H54 (cell line): ENCODE data around the gene DSCAML1.

Experiments used
- DNase-seq: peaks from one replicate; pipeline ENCODE4 v3.0.0; 2011; ENCODE audit warnings: low spot score, mixed read lengths; ENCODE audit not compliant: insufficient read length
- FAIRE-seq: peaks from 3 replicates; lab custom pipeline; 2011; peaks lifted over from hg19 to GRCh38; lab: Jason Lieb, UNC
- POLR2A ChIP-seq: IDR thresholded peaks from 2 replicates; pipeline ENCODE4 v1.6.1; 2011; ENCODE audit warnings: low read depth, mild to moderate bottlenecking, low read length

Gene DSCAML1

DNA sequence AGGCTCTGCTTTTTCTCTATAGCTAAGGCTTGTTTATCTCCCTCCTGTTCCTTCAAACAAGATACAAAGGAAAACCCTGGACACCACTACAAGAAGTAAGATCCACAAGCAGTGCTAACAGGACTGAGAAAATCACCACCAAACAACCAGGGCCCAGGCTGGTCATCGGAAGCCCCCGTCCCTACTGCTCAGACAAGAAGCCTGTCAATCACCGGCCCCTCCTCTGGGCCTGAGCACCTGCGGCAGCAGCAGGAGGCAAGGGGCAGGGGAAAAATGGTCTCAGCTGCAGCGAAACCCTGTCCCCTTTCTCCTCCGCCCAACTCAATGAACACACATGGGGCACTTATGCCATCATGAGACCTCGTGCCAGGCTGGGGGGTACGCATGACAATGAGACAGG lies 314.1 kb downstream of the DSCAML1 start:
- FAIRE-seq = no peak
- no peak for TF ChIP-seq POLR2A
- DNase-seq = no peak

DNA sequence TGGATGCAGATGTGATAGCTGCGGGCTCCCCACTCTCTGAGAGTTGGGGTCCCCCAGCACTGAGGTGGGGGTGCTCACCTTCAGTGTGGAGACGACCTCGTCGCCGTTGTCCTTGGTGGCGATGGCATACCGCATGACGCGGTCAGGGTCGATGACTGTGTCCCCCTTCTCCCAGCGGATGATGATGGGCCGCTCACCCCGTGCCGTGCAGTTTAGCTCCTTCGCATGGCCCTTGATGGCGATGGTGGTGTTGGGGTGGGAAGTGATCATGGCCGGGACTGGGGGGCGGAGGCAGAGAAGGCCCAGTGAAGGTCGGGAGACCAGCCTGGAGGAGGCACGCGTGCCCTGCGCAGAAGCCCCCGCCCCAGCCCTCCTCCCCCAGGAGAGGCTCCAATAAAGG lies 315.1 kb downstream of the DSCAML1 start:
- FAIRE-seq (no peak), DNase-seq (no peak)
- no peak for TF ChIP-seq POLR2A

DNA sequence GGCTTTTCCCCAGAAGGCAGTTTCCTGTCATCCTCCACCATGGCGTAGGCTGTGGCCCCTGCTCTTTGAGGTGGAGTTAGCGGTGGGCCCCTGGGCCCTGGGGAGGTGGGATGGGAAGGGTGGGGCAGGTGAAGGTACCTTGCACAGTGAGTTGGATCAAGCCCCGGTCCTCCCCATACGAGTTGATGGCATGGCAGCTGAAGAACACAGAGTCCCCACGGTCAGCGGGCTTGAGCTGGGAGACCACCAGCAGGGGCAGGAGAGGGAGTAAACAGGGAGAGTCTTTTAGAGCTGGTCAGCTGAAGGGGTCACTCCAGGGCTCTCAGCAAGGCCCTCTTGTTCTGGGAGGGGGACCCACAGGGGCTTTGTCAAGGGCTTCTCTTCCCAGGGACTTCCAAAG lies 316.0 kb downstream of the DSCAML1 start:
- FAIRE-seq = no peak
- no peak for DNase-seq
- no peak for TF ChIP-seq POLR2A

DNA sequence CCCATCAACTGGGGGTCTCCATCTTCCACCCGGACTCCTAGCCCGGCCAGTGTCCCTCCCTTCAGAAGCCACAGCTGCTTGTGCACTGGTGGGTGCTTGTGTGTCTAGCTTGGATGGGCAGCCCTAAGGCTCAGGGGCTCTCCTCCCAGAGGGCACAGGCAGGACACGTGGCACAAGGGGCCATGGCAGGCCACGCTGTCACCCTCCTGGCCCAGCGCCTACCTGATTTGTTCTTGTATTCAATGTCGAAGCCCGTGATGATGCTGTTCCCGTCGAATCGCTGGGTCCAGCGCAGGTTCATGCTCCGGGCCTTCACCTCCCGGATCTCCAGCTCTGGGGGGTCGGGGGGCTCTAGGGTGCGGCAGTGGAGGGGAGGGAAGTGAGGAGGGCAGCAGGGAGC lies 316.8 kb downstream of the DSCAML1 start:
- no peak for TF ChIP-seq POLR2A
- DNase-seq (no peak), FAIRE-seq (no peak)

DNA sequence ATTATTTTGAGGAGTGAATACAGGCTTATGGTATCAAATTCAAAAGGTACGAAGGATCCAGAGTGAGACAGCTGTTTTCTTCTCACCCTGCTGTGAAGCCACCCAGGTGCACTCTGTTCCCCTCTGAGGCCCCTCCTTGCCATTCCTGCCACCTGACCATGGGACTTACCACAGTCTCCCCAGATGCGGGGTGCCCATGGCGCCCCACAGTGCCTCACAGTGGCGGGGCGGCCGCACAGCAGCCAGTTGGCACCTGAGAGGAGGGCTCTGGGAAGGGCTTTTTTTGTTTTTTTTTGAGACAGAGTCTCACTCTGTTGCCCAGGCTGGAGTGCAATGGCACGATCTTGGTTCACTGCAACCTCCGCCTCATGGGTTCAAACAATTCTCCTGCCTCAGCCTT lies 317.6 kb downstream of the DSCAML1 start:
- TF ChIP-seq POLR2A = no peak
- FAIRE-seq = no peak
- no peak for DNase-seq

DNA sequence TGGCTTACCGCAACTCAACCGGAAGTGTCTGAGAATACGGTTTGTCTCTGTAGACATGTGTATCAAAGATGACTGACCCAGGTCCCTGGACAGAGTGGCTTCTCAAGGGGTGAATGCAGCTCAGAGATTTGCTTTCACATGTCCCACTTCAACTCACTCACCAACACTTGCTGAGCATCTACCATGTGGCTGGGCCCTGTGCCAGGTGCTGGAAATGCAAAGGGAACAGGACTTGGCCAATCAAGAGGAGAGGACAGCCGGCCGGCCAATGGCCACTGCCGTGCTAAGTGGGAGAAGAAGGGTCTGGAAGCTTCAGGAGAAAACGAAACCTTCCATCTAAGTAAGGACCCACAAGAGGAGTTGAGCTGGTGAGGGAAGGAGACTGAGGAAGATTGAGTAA lies 318.1 kb downstream of the DSCAML1 start:
- DNase-seq = no peak
- no peak for FAIRE-seq
- TF ChIP-seq POLR2A = no peak

DNA sequence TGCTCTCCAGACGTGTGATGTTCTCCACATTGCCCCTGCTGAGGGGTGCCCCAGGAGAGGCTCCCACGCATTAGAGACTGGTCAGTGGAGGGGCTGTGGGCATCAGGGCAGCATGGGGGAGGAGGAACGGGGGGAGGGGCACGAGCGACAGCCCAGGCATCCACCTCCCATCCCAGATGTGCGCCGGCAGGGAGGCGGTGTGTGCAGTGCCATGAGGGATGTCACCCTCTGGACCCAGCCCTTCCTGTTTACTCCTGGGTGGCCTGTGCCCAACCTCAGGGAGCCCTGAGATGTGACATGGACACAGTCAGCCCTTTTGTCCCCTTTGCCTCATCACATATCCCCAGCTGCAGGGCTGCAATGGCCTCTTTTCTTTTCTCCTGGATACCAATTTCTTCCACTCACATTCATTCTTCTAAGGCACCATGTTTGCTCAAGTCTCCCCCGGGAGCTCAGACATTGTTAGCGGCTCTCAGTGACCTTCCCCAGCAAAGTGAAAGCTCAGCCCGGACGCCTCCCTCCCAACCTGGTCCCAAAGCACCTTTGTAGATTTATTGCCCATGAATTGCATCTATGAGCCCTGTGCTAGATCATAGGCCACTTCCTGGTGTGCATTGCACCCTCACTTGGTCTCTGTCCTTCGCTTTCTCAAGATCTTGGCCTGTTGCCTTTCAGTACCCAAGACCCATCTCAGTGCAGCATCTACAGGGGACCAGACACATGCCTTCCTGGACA lies 318.7 kb downstream of the DSCAML1 start:
- TF ChIP-seq POLR2A = no peak
- no peak for FAIRE-seq

DNA sequence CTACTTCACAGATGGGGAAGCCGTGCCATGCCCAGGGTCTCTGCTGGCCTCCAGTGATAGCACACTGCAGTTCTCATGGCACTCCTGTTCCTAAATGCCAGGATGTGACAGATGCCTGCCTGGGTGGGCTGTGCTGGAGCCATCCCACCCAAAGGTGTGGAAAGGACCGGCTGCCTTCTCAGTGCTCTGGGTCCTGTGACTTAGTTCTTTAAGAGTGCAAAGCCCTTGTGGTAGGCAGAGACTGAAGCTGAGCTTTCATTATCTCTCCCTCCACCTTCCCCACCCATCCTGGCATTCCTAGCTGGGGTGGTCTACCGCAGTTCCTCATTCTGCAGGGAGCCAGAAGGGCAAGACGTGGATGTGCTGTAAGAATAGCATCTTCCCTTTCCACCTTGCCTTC lies 319.3 kb downstream of the DSCAML1 start:
- no peak for TF ChIP-seq POLR2A
- FAIRE-seq (no peak), DNase-seq (no peak)

More for the DNA sequence above, 318.7 kb downstream of the DSCAML1 start:
- DNase-seq = no peak

DNA sequence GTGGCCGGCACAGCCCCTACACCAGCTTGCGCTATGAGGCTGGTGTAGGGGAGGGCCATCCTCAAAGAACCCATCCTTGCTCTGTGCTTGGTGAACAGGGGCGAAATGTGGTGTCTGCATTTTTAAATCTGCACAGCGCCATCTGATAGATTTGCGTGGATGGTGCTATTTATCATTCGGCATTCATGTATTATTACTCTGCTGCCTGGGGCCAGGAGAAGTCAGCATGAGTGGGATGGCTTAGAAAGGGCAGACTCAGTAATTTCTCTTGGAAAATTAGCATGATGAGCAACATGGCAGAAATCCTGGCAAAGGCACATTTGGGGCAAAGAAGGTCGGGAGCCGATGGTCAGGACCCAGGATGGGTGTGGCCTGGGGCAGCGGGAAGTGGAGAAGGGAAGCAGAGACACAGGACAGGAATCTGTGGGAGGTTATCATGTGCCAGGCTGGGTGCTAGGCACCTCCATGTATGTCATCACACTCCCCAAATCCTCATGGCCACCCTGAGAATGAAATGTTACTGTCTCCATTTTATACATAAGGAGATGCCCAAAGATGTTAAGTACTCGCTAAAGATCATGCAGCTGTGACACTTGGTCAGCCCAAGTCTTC lies 320.4 kb downstream of the DSCAML1 start:
- DNase-seq = no peak
- FAIRE-seq = no peak
- TF ChIP-seq POLR2A = no peak

DNA sequence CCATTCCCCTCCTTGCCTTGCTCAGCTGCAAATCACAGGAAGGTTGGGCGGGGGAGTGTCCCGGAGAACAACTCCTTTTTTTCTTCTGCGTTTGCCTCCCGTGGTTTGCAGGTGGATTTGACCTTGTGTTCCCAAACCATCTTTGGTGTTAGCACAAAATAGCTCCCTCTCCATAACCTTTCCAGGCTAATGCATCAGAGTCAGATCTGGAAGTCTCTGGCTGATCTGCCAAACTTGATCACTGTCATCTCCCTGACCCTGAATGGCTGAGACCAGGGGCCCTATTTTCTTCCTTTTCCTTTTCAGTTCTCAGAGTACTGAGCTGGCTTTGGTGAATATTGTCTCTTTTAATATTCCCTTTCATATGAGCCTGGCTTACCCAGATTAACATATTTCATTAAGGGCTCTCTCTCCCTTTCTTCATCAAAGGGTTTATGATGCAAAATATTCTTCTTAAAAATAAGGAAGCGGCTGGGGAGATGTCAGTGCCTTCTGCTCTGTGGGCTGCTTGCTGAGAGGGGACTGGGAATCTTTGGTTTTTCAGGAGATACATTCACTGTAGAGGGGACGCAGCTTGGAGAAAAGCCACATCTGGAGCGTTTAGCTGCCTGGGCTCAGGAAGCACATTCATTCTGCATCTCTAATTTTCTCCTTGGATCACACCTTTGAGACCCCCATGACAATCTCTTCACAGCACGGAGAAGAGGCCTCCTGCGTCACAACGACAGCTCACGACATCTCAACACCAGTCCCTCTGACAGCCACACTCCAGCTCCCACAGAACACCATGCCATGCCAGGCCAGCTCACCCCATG lies 321.1 kb downstream of the DSCAML1 start:
- FAIRE-seq = no peak
- no peak for TF ChIP-seq POLR2A
- no peak for DNase-seq

DNA sequence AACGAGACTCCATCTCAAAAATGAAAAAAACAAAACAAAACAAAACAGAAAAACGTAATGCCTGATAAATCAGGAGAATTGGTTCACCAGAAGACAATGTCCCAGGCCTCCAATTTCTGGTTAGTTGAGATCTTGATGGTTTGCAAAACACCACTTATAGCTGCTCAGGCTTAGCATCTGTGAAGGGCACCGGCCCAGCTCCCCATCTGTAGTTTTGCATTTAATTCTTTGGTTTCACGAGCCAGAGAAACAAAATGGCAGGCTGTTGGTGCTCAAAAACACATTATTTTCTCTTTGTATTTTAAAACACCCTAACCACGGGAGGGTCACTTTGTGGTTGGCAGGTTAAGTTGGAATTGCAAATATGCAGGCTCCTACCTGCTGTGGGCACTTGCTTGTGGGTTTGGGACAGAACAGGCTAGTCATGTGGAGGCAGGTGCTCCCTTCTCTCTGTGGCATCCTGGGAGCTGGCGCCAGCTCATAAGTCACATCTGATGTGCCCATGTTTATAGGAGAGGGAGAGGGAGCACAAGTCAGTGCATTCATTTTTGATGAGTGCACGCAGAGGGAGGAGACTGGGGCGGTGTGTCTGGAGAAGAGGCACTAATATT lies 323.4 kb downstream of the DSCAML1 start:
- TF ChIP-seq POLR2A = no peak
- no peak for FAIRE-seq
- no peak for DNase-seq

DNA sequence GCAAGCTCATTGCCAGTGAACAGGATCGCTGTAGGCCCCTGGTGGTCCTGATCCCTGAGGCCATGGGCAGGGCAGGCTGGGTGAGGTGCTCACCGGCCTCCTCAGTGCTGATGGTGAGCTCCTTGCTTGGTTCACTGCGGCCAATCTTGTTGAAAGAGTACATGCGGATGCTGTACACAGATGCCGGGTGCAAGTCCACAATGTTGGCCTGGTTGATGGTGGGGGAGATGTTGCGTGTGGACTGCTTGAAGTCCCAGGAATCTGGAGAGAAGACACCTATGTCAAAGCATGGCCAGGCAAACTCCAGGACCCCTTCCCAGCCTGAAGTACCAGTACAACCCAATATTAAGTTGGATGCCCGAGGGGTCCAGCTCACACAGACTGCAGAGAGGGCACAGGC lies 325.2 kb downstream of the DSCAML1 start:
- DNase-seq (no peak), FAIRE-seq (no peak)
- no peak for TF ChIP-seq POLR2A

DNA sequence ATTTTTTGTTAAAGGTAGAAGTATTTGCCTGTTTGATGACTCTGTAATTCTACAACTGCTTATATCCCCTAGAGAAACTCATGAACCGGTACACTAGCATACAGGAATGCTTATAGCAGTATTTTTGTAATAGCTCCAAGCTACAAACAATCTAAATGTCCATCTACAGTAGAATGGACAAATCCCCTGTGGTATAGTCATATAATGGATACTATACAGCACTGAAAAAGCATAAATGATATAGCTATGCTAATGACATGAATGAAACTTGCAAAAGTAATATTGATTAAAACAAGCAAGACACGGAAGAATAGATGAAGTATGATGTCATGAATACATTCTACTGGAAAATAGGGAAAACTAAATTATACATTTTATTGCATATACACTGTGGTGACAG lies 326.4 kb downstream of the DSCAML1 start:
- TF ChIP-seq POLR2A = no peak
- DNase-seq = no peak
- no peak for FAIRE-seq

DNA sequence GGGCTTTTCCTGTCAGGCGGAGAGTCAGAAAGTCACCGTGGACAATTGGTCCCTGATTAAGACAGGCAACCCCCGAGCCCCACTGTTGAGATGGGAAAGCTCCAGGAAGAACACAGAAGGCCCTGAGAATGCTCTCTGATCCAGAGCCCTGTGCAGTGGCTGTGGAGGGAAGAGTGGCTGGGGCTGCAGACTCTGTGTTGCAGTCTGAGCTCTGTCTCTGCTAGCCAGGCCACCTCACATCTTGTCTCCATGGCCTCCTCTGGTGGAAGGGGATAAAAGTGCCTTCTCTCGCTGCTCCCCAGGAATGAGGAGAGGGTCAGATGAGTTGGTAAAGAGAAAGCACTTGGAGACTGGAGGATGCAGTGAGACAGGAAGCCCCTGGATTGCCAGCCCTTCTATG lies 328.1 kb downstream of the DSCAML1 start:
- TF ChIP-seq POLR2A = no peak
- no peak for FAIRE-seq
- no peak for DNase-seq
